Activated CD8-positive, alpha-beta memory T cell treated with anti-CD3 and anti-CD28 coated beads, Interleukin-2, amount 50 U/mL, for 24 hours (primary cell): ENCODE measurements around the gene COQ3.
"Not testable (repeated sequence)": the region's sequence is repeated elsewhere in the genome, so short reads cannot be mapped to it uniquely, and the experiment has no call there.

Source experiments
- DNase-seq: peaks from one replicate; pipeline ENCODE4 v3.0.0-alpha.2; 2020; ENCODE audit errors: extremely low read depth

Gene COQ3

GRCh38 chr6:99384507-99384906 lies 9.5 kb downstream of the COQ3 start:
- DNase-seq = no peak

- no peak for DNase-seq
Measured at GRCh38 chr6:99378636-99379035, 15.4 kb downstream of the COQ3 start.

- DNase-seq = no peak
Measured at GRCh38 chr6:99369533-99369932, 24.5 kb downstream of the COQ3 start.

- no peak for DNase-seq
Measured at GRCh38 chr6:99366852-99367251, 27.1 kb downstream of the COQ3 start.

- no peak for DNase-seq
Measured at GRCh38 chr6:99364026-99364425, 30.0 kb downstream of the COQ3 start.

- DNase-seq = no peak
Measured at GRCh38 chr6:99362678-99363268, 31.2 kb downstream of the COQ3 start.

- no peak for DNase-seq
Measured at GRCh38 chr6:99359800-99360199, 34.2 kb downstream of the COQ3 start.

- no peak for DNase-seq
Measured at GRCh38 chr6:99356641-99357040, 37.4 kb downstream of the COQ3 start.

- DNase-seq = no peak
Measured at GRCh38 chr6:99354983-99355382, 39.0 kb downstream of the COQ3 start.

- DNase-seq = no peak
Measured at GRCh38 chr6:99353126-99353525, 40.9 kb downstream of the COQ3 start.

GRCh38 chr6:99350573-99350972 lies 43.4 kb downstream of the COQ3 start:
- DNase-seq = no peak

- DNase-seq = no peak
Measured at GRCh38 chr6:99349171-99350141, 44.5 kb downstream of the COQ3 start, which contains the start of gene FAXC. Gene FAXC (minus strand): TSS chr6:99349674. CDS start chr6:99349372, 302 bp downstream.

- DNase-seq = no peak
Measured at GRCh38 chr6:99348288-99349170, 45.5 kb downstream of the COQ3 start.

- DNase-seq = no peak
Measured at GRCh38 chr6:99347804-99348203, 46.2 kb downstream of the COQ3 start.

GRCh38 chr6:99346595-99346994 lies 47.4 kb downstream of the COQ3 start:
- DNase-seq = no peak

- no peak for DNase-seq
Measured at GRCh38 chr6:99345164-99345563, 48.8 kb downstream of the COQ3 start.

- no peak for DNase-seq
Measured at GRCh38 chr6:99344289-99344688, 49.7 kb downstream of the COQ3 start.

GRCh38 chr6:99341862-99342455 lies 52.0 kb downstream of the COQ3 start:
- DNase-seq = no peak

- no peak for DNase-seq
Measured at GRCh38 chr6:99338188-99338587, 55.8 kb downstream of the COQ3 start.

GRCh38 chr6:99335298-99335697 lies 58.7 kb downstream of the COQ3 start:
- not testable (repeated sequence) for DNase-seq

- DNase-seq = no peak
Measured at GRCh38 chr6:99334526-99335127, 59.4 kb downstream of the COQ3 start.
